Glutamatergic neuron (in vitro differentiated cells): Measurements from ENCODE around the gene GNAL. TPM values are rescaled to one million over a fixed set of nuclear protein-coding genes. Genes with fewer than 3 reads are reported as not detected.

Experiments
- DNase-seq: peaks from one replicate; pipeline ENCODE4 v3.0.0; 2022
- H3K27ac Mint-ChIP-seq: one replicate; pipeline ENCODE4 v1.8.0; 2020; ENCODE audit warnings: mild to moderate bottlenecking, mixed read lengths, inconsistent platforms; ENCODE audit not compliant: unreplicated experiment
- H3K27me3 Mint-ChIP-seq: one replicate; pipeline ENCODE4 v1.8.0; 2020; ENCODE audit warnings: mild to moderate bottlenecking, moderate library complexity, mixed read lengths, inconsistent platforms; ENCODE audit not compliant: unreplicated experiment
- H3K36me3 Mint-ChIP-seq: one replicate; pipeline ENCODE4 v1.8.0; 2020; ENCODE audit warnings: mild to moderate bottlenecking, mixed read lengths, inconsistent platforms; ENCODE audit not compliant: unreplicated experiment
- H3K4me1 Mint-ChIP-seq: one replicate; pipeline ENCODE4 v1.8.0; 2020; ENCODE audit warnings: mild to moderate bottlenecking, low read depth, mixed read lengths, inconsistent platforms; ENCODE audit not compliant: unreplicated experiment
- H3K4me3 Mint-ChIP-seq: one replicate; pipeline ENCODE4 v1.8.0; 2020; ENCODE audit warnings: mild to moderate bottlenecking, mixed read lengths, inconsistent platforms; ENCODE audit not compliant: unreplicated experiment
- H3K9me3 Mint-ChIP-seq: one replicate; pipeline ENCODE4 v1.8.0; 2020; ENCODE audit warnings: mild to moderate bottlenecking, moderate library complexity, mixed read lengths, inconsistent platforms; ENCODE audit not compliant: unreplicated experiment
- total RNA-seq: library from RNA; stranded (reverse); fragmentation: NEBNext Ultra II Directional; extraction: Animal tissue kit (Norgen Biotek cat#: 25700); gene quantifications from one replicate; pipeline ENCODE4 v1.2.1, GENCODE V29; 2021; ENCODE audit not compliant: unreplicated experiment
- TF ChIP-seq, protein P1 (sequence below): fragments of 200-600 bp; sonication (generic); IDR thresholded peaks from one replicate; pipeline ENCODE4 v1.5.0; 2021; ENCODE audit not compliant: partially characterized antibody, unreplicated experiment

The GNAL gene
- total RNA-seq, 1 donor from 2014 or later, result 52.5 TPM

DNA sequence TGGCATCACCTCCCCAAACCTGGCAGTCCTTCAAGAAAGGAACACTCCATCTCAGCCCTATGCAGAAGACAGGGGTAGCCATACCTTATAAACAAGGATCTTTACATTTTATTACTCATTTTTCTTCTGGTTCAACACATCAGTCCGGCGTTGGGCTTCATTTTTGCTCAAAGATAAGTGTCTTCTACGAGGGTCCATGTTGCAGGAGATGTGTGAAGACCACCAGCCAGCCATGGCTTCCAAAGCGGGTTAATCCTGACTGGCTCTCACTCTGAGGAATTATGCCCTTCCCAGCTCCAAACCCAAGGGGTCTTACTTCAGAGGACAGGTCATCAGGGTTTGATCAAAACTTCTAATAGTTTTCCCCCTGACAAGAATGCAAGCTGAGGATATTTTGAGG lies 23.9 kb upstream of the GNAL start:
- H3K4me1 Mint-ChIP-seq, result peaks cover 29% of the 10 kb centered on the region
- no peaks in the 10 kb centered on the region for H3K36me3 Mint-ChIP-seq
- H3K27ac Mint-ChIP-seq, result no peak overlapping the region
- H3K27me3 Mint-ChIP-seq, result no peaks in the 10 kb centered on the region
- no peak overlapping the region for H3K4me3 Mint-ChIP-seq
- TF ChIP-seq, protein P1, sequence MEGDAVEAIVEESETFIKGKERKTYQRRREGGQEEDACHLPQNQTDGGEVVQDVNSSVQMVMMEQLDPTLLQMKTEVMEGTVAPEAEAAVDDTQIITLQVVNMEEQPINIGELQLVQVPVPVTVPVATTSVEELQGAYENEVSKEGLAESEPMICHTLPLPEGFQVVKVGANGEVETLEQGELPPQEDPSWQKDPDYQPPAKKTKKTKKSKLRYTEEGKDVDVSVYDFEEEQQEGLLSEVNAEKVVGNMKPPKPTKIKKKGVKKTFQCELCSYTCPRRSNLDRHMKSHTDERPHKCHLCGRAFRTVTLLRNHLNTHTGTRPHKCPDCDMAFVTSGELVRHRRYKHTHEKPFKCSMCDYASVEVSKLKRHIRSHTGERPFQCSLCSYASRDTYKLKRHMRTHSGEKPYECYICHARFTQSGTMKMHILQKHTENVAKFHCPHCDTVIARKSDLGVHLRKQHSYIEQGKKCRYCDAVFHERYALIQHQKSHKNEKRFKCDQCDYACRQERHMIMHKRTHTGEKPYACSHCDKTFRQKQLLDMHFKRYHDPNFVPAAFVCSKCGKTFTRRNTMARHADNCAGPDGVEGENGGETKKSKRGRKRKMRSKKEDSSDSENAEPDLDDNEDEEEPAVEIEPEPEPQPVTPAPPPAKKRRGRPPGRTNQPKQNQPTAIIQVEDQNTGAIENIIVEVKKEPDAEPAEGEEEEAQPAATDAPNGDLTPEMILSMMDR, result no peak
- DNase-seq, result no peak
- H3K9me3 Mint-ChIP-seq, result no peaks in the 10 kb centered on the region

DNA sequence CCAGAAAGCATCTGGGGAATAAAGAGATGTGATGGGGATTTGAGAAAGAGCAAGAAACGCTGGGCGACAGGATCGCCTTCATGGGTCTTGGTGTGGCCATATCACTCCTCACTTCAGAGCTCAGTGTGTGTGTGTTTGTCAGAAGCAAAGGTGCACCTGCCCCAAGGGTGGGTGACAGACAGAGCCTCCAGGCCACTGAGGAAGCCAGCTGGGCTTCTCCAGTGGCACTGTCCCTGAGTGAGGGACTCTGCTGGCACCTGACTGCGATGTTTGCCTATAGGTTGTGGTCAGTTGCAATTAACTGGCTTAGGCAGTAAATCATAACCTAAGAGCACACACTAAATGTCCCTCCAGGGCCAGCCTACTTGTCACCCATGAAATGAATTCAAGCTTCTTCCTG lies 23.5 kb upstream of the GNAL start:
- Mint-ChIP-seq H3K4me3 (no peak overlapping the region), H3K27ac (no peak overlapping the region), H3K27me3 (no peaks in the 10 kb centered on the region), H3K36me3 (no peaks in the 10 kb centered on the region), H3K9me3 (peaks cover 1% of the 10 kb centered on the region), H3K4me1 (peaks cover 33% of the 10 kb centered on the region)
- no peak for DNase-seq
- TF ChIP-seq, protein P1, result no peak

GRCh38 chr18:11666176-11666575 lies 22.9 kb upstream of the GNAL start:
- H3K27ac Mint-ChIP-seq, result no peak overlapping the region
- H3K4me1 Mint-ChIP-seq, result peaks cover 33% of the 10 kb centered on the region

DNA sequence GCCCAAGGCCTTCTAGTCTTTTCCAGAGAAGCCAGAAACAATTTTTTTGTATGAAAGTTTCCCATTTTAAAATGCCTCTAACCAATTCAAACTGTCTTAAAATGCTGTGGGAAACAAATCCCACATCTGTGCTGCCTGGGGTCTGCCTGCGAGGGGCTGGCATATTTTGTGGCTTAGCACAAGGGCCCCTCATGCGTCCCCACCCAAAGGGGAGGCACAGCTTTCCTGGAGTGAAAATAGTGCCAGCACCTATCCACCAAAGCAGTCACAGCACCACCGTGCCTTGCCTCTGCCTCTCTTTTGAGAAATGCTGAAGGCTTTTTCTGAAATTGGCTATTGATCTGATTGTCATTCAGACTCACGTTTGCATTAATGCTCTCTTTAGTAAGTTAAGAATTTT lies 22.2 kb upstream of the GNAL start:
- no peaks in the 10 kb centered on the region for H3K36me3 Mint-ChIP-seq
- H3K4me1 Mint-ChIP-seq, result peaks cover 33% of the 10 kb centered on the region
- no peaks in the 10 kb centered on the region for H3K27me3 Mint-ChIP-seq
- peaks cover 1% of the 10 kb centered on the region for H3K9me3 Mint-ChIP-seq
- no peak overlapping the region for H3K27ac Mint-ChIP-seq
- H3K4me3 Mint-ChIP-seq, result peak overlapping the region; percentile 10
- no peak for DNase-seq
- TF ChIP-seq, protein P1, result no peak

More at GRCh38 chr18:11666176-11666575, 22.9 kb upstream of the GNAL start:
- Mint-ChIP-seq H3K4me3 (no peak overlapping the region), H3K27me3 (no peaks in the 10 kb centered on the region), H3K9me3 (peaks cover 1% of the 10 kb centered on the region), H3K36me3 (no peaks in the 10 kb centered on the region)
- DNase-seq, result no peak
- TF ChIP-seq, protein P1, result no peak

DNA sequence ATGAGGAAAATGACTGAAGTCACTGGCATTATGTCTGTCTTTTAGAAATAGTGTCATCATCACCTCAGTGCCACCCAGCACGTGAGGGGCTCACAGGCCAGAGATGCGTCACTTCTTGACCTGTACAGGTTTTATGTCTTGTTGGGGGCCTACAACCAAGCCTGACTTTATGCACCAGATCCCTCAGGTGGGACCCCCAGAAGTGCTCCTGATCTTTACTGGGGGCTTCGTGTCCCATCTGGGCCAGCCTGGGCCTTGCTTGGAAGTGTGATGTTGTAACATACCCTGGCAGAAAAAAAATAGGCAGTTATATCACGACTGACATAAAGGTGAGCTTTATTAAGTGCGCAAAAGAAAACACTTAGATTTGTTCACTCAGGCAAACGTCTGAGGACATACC lies 21.5 kb upstream of the GNAL start:
- Mint-ChIP-seq H3K36me3 (no peaks in the 10 kb centered on the region), H3K27ac (peak overlapping the region; percentile 11), H3K27me3 (no peaks in the 10 kb centered on the region), H3K9me3 (peaks cover 1% of the 10 kb centered on the region), H3K4me1 (peaks cover 33% of the 10 kb centered on the region), H3K4me3 (no peak overlapping the region)
- no peak for DNase-seq
- TF ChIP-seq, protein P1, result no peak
